Measurements from ENCODE around the gene TAF15.

TAF15 gene

DNA sequence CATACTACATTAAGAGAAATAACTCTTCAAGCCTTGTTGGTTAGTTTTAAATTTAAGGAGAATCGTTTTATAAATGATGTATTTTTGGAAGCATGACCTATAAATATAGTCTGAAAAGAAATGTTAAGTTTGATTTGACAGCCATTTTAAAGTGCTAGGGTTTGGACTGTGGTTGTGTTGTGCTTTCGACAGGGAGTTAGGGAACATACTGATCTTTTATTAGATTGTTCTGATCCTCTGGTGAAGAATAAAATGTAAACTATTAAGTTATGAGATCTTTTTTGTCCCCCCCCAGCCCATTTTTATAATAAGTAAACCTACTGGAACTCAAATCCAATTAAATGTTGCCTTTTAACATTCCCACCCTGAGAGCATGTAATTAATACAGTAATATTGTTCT, 12.0 kb downstream of the TAF15 start:
- DNase-seq (ENCODE audit: low read depth in 2 of 2), result no peak

DNA sequence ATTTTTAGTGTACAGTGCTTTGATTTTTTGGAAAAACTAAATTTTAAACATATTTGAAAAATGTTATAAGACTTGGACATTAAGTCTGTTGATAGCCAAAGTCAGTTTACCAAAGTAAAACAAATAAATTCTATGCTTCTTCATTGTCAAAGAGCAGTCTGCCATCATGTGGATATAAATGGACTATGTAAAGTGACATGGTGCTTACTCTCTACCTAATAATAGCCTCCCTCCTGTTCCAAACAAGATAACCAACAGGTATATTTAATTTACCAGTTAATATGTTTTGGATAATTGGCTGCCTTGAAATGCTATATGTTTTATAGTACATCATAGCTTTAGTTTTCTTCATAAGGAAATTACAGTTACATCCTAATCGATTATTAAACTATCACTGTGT, 15.9 kb downstream of the TAF15 start:
- DNase-seq (ENCODE audit: low read depth in 2 of 2), result no peak

DNA sequence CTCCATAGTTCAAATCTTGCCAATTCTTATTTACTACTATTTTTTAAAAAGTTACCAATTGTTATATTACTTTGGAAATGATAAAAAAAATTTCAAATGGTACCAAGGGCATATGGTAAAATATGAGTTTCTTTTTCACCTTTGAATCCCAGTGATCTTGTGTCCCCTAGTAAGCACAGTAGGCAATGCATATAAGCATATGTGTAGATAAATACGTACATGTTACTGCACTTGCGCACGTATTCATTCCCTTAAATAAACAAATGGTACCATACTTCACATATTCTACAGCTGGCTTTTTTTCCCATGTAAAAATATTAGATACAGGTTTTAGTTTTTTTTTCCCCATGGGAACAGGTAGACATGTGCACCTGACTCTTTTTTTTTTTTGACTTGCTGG, 31.8 kb downstream of the TAF15 start:
- no peak for DNase-seq (ENCODE audit: low read depth in 2 of 2)

DNA sequence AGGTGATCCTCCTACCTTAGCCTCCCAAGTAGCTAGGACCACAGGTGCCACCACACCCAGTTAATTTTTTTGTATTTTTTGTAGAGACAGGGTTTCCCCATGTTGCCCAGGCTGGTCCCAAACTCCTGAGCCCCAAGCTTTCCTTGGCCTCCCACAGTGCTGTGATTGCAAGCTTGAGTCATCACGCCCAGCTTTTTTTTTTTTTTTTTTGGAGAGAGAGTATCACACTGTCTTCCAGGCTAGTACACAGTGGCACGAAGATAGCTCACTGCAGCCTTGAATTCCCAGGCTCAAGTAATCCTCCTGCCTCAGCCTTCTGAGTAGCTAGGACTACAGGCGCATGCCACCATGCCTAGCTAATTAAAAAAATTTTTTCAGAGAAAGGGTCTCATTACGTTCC, 32.2 kb downstream of the TAF15 start:
- no peak for DNase-seq (ENCODE audit: low read depth in 2 of 2)

DNA sequence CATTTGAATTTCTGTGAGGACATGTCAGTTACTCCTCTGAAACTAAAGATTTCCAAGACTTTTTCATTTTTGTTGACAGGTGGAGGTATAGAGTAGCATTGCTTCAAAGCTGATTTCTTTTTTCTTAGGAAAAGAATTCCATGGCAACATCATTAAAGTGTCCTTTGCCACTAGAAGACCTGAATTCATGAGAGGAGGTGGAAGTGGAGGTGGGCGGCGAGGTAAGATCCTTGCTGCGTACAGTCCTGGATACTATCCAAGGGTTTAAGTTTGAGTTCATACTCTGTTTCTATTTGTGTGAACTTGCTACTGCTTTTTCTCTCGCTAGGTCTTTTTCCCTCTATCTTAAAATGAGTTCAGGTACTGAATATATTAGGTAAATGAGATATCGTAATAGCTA, 33.0 kb downstream of the TAF15 start:
- DNase-seq (ENCODE audit: low read depth in 2 of 2), result no peak

DNA sequence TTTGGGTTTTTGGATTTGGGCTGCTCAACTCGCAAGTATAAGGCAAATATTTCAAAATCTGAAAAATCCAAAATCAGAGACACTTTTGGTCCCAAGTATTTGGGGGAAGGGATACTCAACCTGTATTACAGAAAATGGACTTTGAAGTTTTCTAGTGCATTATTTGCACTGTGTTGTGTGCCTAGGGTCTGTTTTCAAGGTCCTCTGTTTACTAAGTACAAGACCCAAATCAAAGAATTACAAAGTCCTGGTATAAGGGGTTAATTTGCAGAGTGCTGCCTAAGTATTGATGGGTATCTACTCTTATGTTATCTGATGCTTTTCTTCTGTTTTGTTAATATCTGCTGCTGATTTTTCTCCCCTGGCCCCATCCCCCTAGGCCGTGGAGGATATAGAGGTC, 34.4 kb downstream of the TAF15 start:
- DNase-seq (ENCODE audit: low read depth in 2 of 2), result no peak

DNA sequence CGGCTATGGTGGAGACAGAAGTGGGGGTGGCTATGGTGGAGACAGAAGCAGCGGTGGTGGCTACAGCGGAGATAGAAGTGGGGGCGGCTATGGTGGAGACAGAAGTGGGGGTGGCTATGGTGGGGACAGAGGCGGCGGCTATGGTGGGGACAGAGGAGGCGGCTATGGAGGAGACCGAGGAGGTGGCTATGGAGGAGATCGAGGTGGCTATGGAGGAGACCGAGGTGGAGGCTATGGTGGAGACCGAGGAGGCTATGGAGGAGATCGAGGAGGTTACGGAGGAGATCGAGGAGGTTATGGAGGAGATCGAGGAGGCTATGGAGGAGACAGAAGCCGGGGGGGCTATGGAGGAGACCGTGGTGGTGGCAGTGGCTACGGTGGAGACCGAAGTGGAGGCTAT, 35.3 kb downstream of the TAF15 start:
- no peak for DNase-seq (ENCODE audit: low read depth in 2 of 2)

DNA sequence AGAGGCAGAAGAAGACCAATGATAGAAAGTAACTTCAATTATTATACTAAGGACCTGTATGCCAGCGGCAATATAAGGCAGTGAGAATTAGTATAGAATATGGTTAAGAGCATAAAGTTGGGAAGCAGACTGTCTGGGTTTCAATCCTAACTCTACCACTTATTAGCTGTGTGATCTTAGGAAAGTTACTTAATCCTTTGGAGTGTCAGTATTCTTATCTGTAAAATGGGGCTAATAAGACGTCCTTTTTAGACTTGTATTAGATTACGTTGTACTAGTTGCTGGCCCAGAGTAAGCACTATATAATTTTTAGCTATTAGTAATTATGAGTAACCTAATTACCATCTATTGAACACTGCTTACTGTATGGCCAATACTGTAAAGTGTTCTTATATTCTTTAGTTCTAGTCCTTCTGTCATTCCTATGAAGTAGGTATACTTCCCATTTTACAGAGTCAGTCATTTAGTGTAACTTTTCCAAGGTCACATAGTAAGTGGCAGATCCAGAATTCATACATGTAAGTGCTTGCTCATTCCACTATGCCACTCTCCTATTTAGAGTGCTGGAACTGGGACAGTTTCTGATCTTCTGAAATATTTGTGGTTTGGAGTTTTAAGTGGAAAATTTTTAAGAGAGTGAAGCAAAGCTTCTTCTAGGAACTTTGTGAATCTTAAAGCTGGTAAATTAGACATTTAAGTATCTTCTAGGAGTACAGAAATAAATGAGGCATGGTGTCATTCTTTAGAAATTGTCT, 36.9 kb downstream of the TAF15 start:
- no peak for DNase-seq (ENCODE audit: low read depth in 2 of 2)

DNA sequence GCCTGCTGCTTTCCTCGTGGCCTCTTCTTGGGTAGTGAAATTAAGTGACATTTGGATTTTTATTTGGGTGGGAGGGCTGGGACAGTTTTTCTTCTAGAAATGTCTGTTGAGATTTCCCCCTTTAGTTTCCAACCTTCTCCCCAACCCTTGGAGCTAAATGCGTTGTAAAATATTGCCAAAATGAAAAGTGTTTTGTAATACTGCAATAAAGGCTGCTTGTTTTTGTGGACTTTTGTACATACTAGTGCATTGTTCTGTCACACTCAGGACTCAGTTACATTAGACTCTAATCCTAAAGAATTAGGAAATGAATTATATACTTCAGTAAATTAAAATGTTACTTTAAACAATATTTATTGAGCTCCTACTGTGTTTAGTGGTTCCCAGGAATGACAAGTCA, 37.7 kb downstream of the TAF15 start:
- no peak for DNase-seq (ENCODE audit: low read depth in 2 of 2)

DNA sequence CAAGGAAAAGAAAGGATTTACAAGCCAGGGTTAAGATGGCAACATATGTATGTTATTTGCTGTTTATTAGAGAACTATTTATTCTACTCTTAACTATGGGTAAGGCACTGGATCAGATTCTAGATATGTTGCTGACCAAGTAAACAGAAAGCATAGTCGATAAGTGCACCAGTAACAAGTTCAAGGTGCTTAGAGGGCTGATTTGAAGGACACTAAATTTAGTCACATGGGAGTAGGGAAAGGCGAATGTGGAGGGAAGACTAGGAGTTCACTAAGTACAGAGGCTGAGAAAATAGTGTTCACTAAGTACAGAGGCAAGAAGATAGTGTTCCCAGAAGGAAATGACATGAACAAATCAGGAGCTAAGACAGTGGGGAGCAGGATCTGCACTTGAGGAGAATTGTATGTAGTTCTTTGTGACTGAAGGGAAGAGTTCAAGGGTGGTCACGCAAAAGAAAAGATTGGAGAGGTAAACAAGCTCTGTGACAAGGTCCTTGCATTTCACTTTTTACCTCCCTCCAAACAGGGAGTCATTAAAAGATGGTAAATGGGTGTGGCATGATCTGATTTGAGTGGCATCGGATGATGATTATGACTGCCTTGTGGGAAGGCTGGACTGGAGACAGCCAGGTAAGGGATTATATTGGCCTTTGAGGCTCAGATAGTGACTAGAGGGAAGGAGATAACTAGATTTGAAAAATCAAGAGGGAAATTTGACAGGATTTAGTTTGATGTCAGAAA, 38.5 kb downstream of the TAF15 start:
- DNase-seq (ENCODE audit: low read depth in 2 of 2), result no peak

DNA sequence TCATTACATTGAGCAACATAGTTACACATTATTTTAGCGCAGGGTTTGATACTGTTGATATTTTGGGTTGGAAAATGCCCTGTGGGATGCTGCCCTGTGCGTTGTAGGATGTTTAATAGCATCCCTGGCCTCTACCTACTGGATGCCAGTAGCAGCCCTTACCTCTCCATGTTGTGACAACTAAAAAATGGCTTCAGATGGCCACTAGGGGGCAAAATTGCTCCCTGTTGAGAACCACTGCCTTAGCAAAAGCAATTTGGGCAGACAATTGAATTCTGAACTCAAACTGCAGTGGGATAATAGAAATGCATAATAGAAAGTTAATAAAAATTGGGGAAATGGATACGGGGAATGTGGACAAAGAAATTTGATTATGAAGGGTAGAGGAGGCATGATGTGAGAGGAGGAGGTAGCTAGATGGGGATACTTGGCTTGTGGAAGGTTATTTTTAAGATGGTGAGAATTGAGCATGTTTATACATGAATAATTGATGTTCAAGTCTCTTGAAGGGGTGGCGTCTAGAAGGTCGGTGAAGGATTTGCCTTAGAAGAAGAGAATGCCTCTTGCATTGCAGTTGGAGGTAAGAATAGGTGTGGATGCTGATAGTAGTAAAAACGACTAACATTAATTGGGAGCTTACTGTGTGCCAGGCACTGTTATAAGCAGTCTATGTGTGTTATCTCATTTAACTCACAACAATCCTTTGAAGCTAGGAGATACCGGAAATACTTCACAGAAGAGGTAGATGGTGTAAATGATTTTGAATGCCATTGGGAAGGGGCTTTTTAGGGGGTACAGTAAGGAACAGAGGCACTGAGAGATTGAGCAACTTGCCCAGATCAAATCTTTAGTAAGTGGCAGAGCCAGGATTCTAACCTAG, 40.4 kb downstream of the TAF15 start:
- peak; percentile 33 to 34 for DNase-seq (ENCODE audit: low read depth in 2 of 2)

DNA sequence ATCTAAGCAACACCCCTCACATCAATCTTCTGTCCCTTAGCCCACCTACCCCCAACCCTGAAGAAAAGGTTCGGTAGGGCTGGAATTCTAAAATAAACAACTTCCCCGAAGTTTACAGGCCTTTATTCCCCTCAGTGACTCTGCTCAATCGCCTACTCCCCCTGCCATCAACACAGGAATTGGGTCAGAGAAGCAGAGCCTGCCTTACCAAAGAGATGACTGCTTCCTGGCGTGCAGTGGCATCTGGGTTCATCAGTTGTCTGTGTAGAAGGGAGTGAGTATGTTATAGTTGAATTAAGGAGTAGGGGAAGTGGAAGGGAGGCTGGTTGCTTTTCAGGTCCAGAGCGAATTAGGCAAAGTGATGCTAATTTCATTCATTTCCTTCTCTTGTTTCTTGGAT, 46.7 kb downstream of the TAF15 start:
- DNase-seq (ENCODE audit: low read depth in 2 of 2), result no peak

DNA sequence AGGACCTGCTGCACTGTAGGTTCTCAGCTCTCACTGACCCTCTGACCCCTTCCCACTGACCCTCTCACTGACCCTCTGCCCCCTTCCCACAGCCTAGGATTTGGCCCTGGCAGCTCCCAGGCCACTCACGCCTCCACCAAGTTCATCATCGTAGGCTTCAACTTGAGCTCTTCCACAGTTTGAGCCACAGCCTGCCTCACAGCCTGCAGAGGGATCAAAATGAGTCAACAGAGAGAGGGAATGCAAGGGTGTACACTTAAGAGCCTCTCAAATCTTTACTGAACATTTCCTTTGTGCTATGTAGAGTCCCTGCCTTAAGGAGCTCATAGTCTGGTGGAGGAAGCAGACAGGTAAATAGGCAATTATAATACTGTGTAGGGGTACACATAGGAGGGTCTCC, 47.3 kb downstream of the TAF15 start:
- no peak for DNase-seq (ENCODE audit: low read depth in 2 of 2)

DNA sequence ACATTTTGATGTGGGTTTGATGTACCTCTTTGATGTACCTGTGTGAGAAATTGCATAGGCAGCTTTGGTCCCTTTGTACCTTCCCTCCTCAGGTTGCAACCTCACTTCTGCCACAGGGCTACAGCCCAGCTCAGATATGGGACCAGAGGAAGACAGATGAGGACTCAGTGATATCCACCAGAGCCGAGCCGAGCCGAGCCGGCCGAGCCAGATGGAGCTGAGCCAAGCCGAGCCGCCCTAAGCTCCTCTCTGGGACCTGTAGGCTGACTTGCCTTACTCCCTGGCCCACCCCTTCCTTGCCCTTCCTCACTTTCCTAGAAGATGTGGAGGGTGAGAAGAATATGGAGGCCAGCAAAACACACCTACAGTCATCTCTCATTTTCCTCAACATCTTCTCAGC, 55.6 kb downstream of the TAF15 start:
- no peak for DNase-seq (ENCODE audit: low read depth in 2 of 2)

DNA sequence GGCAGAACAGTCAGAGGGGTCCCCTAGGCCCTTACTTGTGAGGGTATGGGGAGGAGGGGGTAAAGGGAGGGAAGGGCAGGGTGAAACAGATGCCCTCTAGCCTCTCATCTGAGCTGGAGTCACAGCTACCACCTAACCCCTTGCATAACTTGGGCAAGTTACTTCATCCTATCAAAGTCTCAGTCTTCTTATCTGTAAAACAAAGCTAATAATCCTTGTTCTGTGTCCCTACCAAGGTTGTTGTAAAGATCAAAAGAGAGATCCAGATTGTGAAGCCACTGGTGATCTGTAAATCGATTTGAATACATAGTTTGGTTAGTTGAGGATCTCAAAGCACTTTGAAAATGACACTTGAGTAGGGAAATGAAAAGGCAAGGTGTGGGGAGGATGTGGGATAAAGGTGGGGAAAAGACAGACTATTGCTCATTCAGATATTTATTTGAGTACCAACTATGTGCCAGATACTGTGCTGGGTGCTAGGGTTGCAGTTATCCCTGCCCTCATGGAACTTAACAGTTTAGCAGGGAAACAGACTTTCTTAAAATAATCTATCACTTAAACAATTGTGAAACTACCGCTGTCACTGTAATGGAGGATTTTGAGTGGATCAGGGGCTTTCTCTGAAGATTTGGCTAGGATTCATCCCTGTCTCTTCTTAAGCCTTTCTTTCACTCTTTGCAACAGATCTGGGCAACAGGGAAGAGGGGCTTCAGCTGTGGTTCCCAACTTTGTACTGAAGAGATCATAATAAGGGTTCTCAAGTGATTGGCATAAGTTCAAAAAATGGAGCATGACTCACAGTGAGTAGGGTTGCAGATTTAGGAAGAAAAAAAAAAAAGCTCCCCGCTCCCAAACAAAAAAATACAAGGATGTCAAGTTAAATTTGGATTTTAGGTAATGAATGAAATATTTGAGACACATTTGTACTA, 56.4 kb downstream of the TAF15 start:
- DNase-seq (ENCODE audit: low read depth in 2 of 2), result peak; percentile 27 to 35

DNA sequence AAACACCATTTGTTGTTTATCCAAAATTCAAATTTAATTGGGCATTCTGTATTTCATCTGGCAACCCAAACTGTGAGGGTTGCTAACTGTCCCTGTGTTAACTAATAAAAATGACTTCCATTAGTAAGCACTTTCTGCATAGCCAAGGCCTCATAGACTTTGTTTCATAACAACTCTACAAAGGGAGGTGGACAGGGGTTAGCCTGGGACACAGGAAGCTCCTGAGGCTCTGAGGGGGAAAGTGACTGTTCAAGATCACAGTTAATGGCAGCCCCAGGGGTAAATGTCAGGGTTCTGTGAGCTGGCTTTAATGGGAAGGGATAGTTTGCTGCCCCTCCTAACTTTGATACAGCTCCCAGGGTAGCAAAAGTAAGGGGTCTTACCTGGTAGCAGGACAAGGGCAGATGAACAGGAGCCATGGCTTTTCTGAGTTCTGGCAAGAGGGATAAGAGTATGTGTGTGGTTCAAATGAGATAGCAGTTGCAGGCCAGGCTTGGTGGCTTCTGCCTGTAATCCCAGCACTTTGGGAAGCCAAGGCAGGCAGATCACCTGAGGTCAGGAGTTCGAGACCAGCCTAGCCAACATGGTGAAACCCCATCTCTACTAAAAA, 57.2 kb downstream of the TAF15 start:
- DNase-seq (ENCODE audit: low read depth in 2 of 2), result peak in 1 of 2 experiments; percentile 4

DNA sequence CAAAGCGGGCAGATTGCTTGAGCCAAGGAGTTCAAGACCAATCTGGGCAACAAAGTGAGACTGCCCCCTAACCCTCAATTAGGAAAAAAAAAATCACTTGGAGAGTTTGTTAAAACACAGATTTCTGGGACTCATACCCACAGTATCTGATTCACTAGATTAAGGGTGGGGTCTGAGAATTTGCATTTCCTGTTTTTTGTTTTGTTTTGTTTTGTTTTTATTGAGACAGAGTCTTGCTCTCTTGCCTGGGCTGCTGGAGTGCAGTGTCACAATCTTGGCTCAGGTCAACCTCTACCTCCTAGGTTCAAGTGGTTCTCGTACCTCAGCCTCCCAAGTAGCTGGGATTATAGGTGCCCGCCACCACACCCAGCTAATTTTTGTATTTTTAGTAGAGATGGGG, 58.3 kb downstream of the TAF15 start:
- no peak for DNase-seq (ENCODE audit: low read depth in 2 of 2)

DNA sequence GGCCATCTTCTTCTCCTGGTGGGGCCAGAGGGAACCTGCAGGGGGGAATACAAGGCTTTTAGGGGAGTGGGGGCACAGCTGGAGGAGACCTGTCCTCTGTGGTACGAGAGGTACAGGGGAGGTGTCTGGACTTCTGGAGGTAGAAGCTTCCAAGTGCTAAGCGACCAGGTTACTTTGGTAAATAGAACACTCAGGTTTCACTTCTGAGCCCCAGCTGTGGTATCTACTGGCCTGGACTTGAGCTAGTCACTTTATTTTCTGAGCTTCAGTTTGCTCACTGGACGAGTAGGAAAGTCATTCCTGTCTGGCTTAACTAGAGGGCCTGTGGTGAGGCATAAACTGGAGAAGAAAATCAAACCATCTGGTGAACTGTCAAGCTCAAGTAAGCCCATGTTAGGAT, 59.5 kb downstream of the TAF15 start, which contains the start of gene HEATR9:
Gene HEATR9 (minus strand): TSS at position 155 of the 400 bp plus-strand sequence. CDS start 149 bp downstream, at position 6.
- no peak for DNase-seq (ENCODE audit: low read depth in 2 of 2)

DNA sequence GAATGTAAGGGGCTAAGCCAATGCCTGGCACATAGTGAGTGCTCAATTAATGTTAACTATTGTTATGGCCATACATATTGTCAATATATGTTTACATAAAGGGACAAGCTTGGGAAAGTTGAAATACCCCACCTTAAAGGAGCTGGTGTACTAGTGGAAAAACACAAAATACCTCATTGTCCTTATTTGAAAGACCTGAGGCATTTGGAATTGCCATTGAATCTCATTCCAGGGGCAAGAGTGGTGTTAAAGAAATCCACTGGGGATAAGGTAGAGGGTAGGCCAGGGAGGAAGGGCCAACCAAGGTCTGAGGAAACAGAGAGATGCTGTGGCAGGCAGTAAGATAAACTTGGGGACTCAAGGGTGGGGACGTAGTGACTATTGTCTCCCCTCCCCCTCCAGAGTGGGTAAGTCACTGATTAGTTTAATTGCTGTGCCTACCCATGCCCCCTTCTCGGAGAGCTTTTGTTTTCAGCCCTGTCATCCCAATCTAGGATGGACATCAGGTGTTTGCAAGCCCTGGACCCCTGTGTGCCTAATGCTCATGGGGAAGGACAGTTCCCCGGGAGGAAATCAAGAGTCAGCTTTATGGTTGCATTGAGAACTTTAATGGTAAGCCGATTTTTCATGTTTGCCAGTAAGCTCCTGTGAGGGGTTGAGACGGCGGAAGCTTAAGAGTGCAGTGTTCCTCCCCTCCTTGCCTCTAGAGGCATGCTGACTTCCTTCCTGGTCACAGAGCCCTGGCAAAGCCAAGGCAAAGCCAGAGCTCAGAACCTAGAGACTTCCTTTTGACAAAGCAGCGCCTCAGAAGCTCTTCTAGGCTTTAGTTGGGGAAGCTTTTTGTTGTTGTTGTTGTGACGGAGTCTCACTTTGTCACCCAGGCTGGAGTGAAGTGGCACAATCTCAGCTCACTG, 61.9 kb downstream of the TAF15 start:
- DNase-seq (ENCODE audit: low read depth in 2 of 2), result no peak
